Testis (tissue), 2 donors: ENCODE measurements around the gene CKAP4.

Source experiments
- CTCF ChIP-seq, 3 experiments: fragments of 450-650 bp in 2 of 3; fragments of 200-600 bp in 1 of 3; sonication (generic) in 1 of 3; IDR thresholded peaks; one replicate each; pipeline ENCODE4 v1.5.1; 2016 to 2019; ENCODE audit warnings: antibody characterized with exemption in 3 of 3, mild to moderate bottlenecking in 2 of 3, moderate library complexity in 1 of 3
- POLR2A ChIP-seq: fragments of 450-650 bp; IDR thresholded peaks from one replicate; pipeline ENCODE4 v1.6.1; 2017; ENCODE audit warnings: antibody characterized with exemption, mild to moderate bottlenecking, moderate library complexity

- TF ChIP-seq POLR2A, result no peak
- no peak for TF ChIP-seq CTCF (IDR thresholded peaks at IDR 0.05)
These were observed 4.0 kb upstream of the CKAP4 start for GRCh38 chr12:106251631-106252455.
